Heart left ventricle (tissue), 16 donors: Measurements from ENCODE around the gene SNCAIP. TPM values are rescaled to one million over a fixed set of nuclear protein-coding genes. Genes with fewer than 3 reads are reported as not detected.

Experiments used
- ATAC-seq, 4 donors: fragments of 200-7000 bp; cut with Tn5 transposase; one replicate each; pipeline ENCODE4 v1.9.1; 2020 to 2022; ENCODE audit warnings: moderate library complexity in 4 of 4, mild to moderate bottlenecking in 3 of 4, moderate number of reproducible peaks in 1 of 4
- DNase-seq, 5 donors: peaks; one replicate each; pipeline ENCODE4 v3.0.0-alpha.2; 2020
- H3K27ac ChIP-seq, 12 donors: fragments of 200-600 bp; sonication (generic) in 4 of 12; one replicate each; pipeline versions ENCODE4 v1.5.0 to v1.8.0; 2016 to 2022; ENCODE audit warnings: mild to moderate bottlenecking in 2 of 12
- H3K27me3 ChIP-seq, 9 donors: fragments of 200-600 bp; sonication (generic) in 2 of 9; one replicate each; pipeline versions ENCODE4 v1.5.1 to v1.8.0; 2016 to 2022; ENCODE audit warnings: mild to moderate bottlenecking in 3 of 9
- H3K36me3 ChIP-seq, 9 donors: fragments of 200-600 bp; sonication (generic) in 2 of 9; one replicate each; pipeline versions ENCODE4 v1.5.0 to v1.8.0; 2018 to 2022; ENCODE audit warnings: mild to moderate bottlenecking in 2 of 9
- H3K4me1 ChIP-seq, 12 donors: fragments of 200-600 bp; sonication (generic) in 4 of 12; one replicate each; pipeline versions ENCODE4 v1.5.0 to v1.8.0; 2016 to 2022; ENCODE audit warnings: mild to moderate bottlenecking in 3 of 12
- H3K4me3 ChIP-seq, 12 donors: fragments of 200-600 bp; sonication (generic) in 4 of 12; one replicate each; pipeline versions ENCODE4 v1.5.0 to v1.8.0; 2017 to 2022; ENCODE audit warnings: mild to moderate bottlenecking in 9 of 12, moderate library complexity in 4 of 12
- H3K9me3 ChIP-seq, 12 donors: fragments of 200-600 bp; sonication (generic) in 4 of 12; one replicate each; pipeline versions ENCODE4 v1.5.0 to v1.8.0; 2016 to 2022; ENCODE audit warnings: mild to moderate bottlenecking in 1 of 12
- CTCF ChIP-seq, 12 donors: fragments of 200-600 bp; sonication (generic) in 4 of 12; IDR thresholded peaks; one replicate each; pipeline versions ENCODE4 v1.5.0 to v1.8.0; 2018 to 2022; ENCODE audit warnings: antibody characterized with exemption in 12 of 12, mild to moderate bottlenecking in 5 of 12
- POLR2A ChIP-seq, 2 donors: fragments of 450-650 bp; IDR thresholded peaks; one replicate each; pipeline ENCODE4 v1.6.1; 2017; ENCODE audit warnings: antibody characterized with exemption in 2 of 2, mild to moderate bottlenecking in 2 of 2, moderate library complexity in 2 of 2
- WGBS, 4 donors: extraction: QIAGEN DNeasy Blood & Tissue Kit in 2 of 4; methylation state at CpG; one replicate each; pipeline versions ENCODE4 v1.1.5 to v1.1.7; 2013 to 2018; 5-methylcytosine and 5-hydroxymethylcytosine counted together
- intact Hi-C, 10 donors: fragments of 100-400 bp; cut with DNase I; formaldehyde crosslinking; loops; one replicate each; pipeline versions ENCODE4 v1.11.1 to v1.14.2; 2022
- polyA plus RNA-seq, 2 donors: library from polyadenylated mRNA; stranded (reverse); fragments of 200-250 nt; gene quantifications; one replicate each; pipeline ENCODE4 v1.2.3, GENCODE V29; 2013
- total RNA-seq, 9 donors: library from RNA; depleted of rRNA in 2 of 9; stranded (reverse); fragments of >200 nt in 2 of 9; fragmentation: NEBNext Ultra II Directional in 3 of 9; extraction: Animal tissue kit (Norgen Biotek cat#: 25700) in 3 of 9; gene quantifications; one replicate each; pipeline versions ENCODE4 v1.1.0 to v1.2.4, GENCODE V29; 2016 to 2023
- donor health status: ischemic (EF 13 %, LVEDD 7.1; RV severe dilation, severe dysfunction).
- donor health status: healthy with polysubstance abuse.
- donor health status: DM: no; HTN: yes; CAD: no.
- donor health status: DM: no; HTN: no; CAD: no.
- donor health status: ischemic (EF 25% LVEDD 6.9; RV normal size, moderate dysfunction).
- donor health status: ischemic (EF 25% LVEDD 5.7; RV mildly dilated, moderate dysfunction).
- donor health status: healthy.
- donor health status: DM: yes; HTN: yes; CAD: no.
- donor health status: ischemic (EF 35%, LVEDD 5.7; RV mildly dilated, moderate dysfunction).
- donor health status: nonischemic (EF 11% LVEDD 7.7; RV severe dilation, severe dysfunction).
- donor health status: DM: yes; HTN: yes; CAD: no.
- donor health status: PGD.
- donor health status: ischemic (EF 29% LVEDD 5.4; RV normal size, mild dysfunction).
- donor health status: nonischemic (EF 23%, LVEDD 6.1; RV moderate dilation, normal function).

SNCAIP gene
- total and polyA plus RNA-seq, 11 donors: 0.54 to 7.5 (median 0.94) TPM

DNA sequence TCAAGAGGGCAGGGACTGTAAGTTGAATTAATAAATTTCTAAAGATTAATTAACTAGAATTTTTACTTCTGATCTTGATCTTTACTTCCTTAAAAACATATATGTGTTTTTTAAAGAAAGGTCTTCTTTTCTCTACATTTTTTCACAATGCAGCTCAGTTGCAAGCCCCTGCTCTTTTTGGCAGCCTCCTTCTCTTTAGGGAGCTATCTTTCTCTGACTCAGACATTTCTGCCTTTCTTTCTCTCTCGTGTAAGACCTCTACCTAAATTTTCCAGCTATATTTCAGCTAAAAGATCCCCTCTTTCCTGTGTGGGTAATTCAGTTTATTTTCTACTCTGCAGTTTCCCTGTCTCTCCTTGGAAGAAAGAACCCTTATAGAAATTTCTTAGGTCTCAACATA, 38.3 kb upstream of the SNCAIP start:
- 37 to 54% (median 49%) methylated on average over 1 of the region's 1 CpG for WGBS, 4 donors
- Histone ChIP-seq H3K9me3 (peaks cover 0 to 2% (median 0%) of the 10 kb centered on the region in 12 donors), H3K36me3 (no peaks in the 10 kb centered on the region), H3K4me1 (no peaks in the 10 kb centered on the region), H3K27ac (no peak overlapping the region), H3K4me3 (no peak overlapping the region), H3K27me3 (no peaks in the 10 kb centered on the region)
- TF ChIP-seq CTCF (IDR thresholded peaks at IDR 0.05) (no peak), POLR2A (IDR thresholded peaks at IDR 0.05) (no peak)
- DNase-seq (no peak), ATAC-seq (no peak)
- intact Hi-C loops: no loop called here

DNA sequence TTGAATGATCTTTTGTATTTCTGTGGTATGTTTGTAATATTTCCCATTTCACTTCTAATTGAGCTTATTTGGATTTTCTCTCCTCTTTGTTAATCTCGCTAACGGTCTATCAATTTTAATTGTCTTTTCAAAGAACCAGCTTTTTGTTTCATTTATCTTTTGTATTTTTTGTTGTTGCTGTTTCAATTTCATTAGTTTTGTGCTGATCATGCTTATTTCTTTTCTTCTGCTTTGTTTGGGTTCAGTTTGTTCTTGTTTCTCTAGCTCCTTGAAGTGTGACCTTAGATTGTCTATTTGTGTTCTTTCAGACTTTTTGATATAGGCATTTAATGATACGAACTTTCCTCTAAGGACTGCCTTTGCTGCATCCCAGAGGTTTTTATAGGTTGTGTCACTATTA, 28.4 kb upstream of the SNCAIP start:
- no peaks in the 10 kb centered on the region for H3K4me1 ChIP-seq
- intact Hi-C loops: no loop called here
- 90 to 96% (median 95%) methylated on average over 3 of the region's 3 CpGs for WGBS, 4 donors
- no peak overlapping the region for H3K27ac ChIP-seq
- no peaks in the 10 kb centered on the region for H3K27me3 ChIP-seq
- no peak for ATAC-seq
- no peak overlapping the region for H3K4me3 ChIP-seq
- no peak for DNase-seq
- no peak for TF ChIP-seq POLR2A (IDR thresholded peaks at IDR 0.05)
- no peak for TF ChIP-seq CTCF (IDR thresholded peaks at IDR 0.05)
- H3K9me3 ChIP-seq: peaks cover 0 to 33% (median 0%) of the 10 kb centered on the region in 12 donors
- H3K36me3 ChIP-seq: no peaks in the 10 kb centered on the region

GRCh38 chr5:122286541-122286940, 25.5 kb upstream of the SNCAIP start:
- H3K27ac ChIP-seq: no peak overlapping the region
- H3K4me1 ChIP-seq: no peaks in the 10 kb centered on the region
- ATAC-seq (no peak), DNase-seq (no peak)
- peaks cover 0 to 23% (median 0%) of the 10 kb centered on the region in 12 donors for H3K9me3 ChIP-seq
- TF ChIP-seq CTCF (IDR thresholded peaks at IDR 0.05) (no peak), POLR2A (IDR thresholded peaks at IDR 0.05) (no peak)
- WGBS, 4 donors: 56 to 67% (median 61%) methylated on average over 4 of the region's 4 CpGs
- no peak overlapping the region for H3K4me3 ChIP-seq
- no peaks in the 10 kb centered on the region for H3K36me3 ChIP-seq
- no peaks in the 10 kb centered on the region for H3K27me3 ChIP-seq
- intact Hi-C loops: no loop called here

DNA sequence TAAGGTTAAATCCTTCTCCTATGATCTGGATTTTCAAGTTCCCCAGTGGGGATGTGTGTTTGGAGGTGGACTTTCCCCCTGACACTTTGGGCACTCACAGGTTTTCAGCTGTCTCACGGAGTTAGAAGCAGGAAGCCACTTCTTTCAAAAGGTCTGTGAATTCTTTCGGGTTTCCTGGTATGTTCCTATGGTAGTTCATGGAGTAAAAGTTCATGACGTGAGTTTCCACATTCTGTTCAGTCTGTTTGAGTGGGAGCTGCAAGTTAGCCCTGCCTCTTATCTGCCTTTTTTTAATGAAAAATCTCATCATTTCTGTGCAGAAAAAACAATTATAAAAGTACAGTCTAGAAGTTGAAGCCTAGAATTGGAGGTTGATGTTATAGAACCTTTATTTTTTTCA, 24.9 kb upstream of the SNCAIP start:
- Histone ChIP-seq H3K4me1 (no peaks in the 10 kb centered on the region), H3K27me3 (no peaks in the 10 kb centered on the region), H3K9me3 (peaks cover 0 to 23% (median 0%) of the 10 kb centered on the region in 12 donors), H3K4me3 (no peak overlapping the region), H3K36me3 (no peaks in the 10 kb centered on the region), H3K27ac (no peak overlapping the region)
- ATAC-seq (no peak), DNase-seq (no peak)
- TF ChIP-seq CTCF (IDR thresholded peaks at IDR 0.05) (no peak), POLR2A (IDR thresholded peaks at IDR 0.05) (no peak)
- intact Hi-C loops: no loop called here
- WGBS, 4 donors: 55 to 65% (median 61%) methylated on average over 3 of the region's 3 CpGs
